Measurements from ENCODE around the gene PIF1. TPM values are rescaled to one million over a fixed set of nuclear protein-coding genes. Genes with fewer than 3 reads are reported as not detected.

PIF1 gene
- total and polyA plus RNA-seq, 2 of the 4 experiments (the other 2 are of a cell fraction), result 3.9 to 19.9 TPM

DNA sequence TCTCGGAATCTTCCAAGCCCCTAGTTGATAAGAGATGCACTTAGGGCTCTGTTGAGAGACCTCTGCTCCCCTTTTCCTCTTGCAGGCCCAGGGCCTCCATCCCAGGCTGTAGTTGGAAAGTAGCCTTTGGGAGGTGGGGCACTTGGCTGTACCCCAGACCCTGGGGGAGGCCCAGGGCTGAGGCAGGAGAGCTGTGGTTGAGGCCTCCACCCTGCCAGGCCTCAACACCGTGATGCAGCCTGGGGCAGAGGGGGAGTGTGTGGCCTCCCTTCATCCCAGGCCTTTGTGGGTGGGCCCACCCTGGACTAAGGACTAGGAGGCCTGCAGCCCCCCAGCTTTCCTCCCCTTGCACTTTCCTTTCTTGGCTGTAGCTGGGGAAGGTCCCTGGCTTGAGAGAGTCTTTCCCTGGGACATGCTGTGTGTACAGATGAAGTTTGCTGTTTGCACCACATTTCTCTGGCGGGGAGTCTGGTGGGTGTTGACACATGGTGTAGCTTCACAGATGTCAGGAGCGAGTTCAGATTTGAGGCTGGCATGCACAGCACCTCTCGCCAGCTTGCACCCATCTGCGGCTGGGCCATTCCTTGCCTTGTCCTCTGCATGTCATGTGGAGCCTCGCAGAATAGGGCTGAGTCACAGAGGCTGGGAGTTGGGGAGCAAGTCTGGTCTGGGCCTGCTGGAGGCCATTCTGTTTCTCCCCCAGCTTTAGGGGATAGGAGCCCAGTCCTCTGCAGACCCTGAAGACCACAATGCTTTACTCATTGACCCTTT, 29.9 kb upstream of the PIF1 start:
- Histone ChIP-seq H3K4me3 (ENCODE audit: insufficient read depth, low read depth, low read length) (no peak overlapping the region), H4K91ac (ENCODE audit: insufficient read depth, low read depth, low read length) (peak overlapping the region; percentile 99), H3K23ac (ENCODE audit: low read depth, low read length) (peak overlapping the region; percentile 94; the same call in 1 of the 2 replicates), H3K18ac (ENCODE audit: low read depth, low read length) (peak overlapping the region; percentile 75), H3K14ac (replicated peaks; ENCODE audit: low read depth, low read length) (peak overlapping the region; percentile 87), H4K20me1 (ENCODE audit: insufficient read depth, low read length) (peaks cover 42% of the 10 kb centered on the region), H2BK120ac (ENCODE audit: low read depth, low read length) (peak overlapping the region; percentile 88), H3K9ac (ENCODE audit: low read depth, low read length) (peak overlapping the region; percentile 49), H4K5ac (ENCODE audit: low read depth, low read length) (peak overlapping the region; percentile 65), H3K56ac (ENCODE audit: extremely low read depth, insufficient read depth, low read length) (peak overlapping the region; percentile 53; the same call in 1 of the 2 replicates), H2AFZ (replicated peaks; ENCODE audit: low read length, poor library complexity) (peak overlapping the region; percentile 24), H3K79me1 (ENCODE audit: low read depth in 1 of 2, low read length in 2 of 2) (peaks cover 61 to 89% of the 10 kb centered on the region in 2 experiments), H3K27me3 (ENCODE audit: control insufficient read depth, insufficient read depth, low read length) (no peaks in the 10 kb centered on the region), H3K4me1 (ENCODE audit: control insufficient read depth, insufficient read depth, low read length) (peaks cover 72% of the 10 kb centered on the region), H2AK5ac (ENCODE audit: low read depth, low read length) (peak overlapping the region; percentile 98), H4K8ac (ENCODE audit: low read depth in 2 of 2, low read length in 2 of 2) (peak overlapping the region; percentile 41 to 77; a peak in 3 of 4 replicates), H2BK15ac (ENCODE audit: low read depth, low read length) (peak overlapping the region; percentile 85; the same call in 2 of the 3 replicates), H3K36me3 (ENCODE audit: control insufficient read depth, insufficient read depth, low read length) (peaks cover 66% of the 10 kb centered on the region), H2BK20ac (ENCODE audit: low read depth, low read length) (peak overlapping the region; percentile 92), H3K9me3 (ENCODE audit: control insufficient read depth, insufficient read depth, low read length) (no peaks in the 10 kb centered on the region), H3K4ac (ENCODE audit: low read depth, low read length) (peak overlapping the region; percentile 99), H3K9me1 (ENCODE audit: insufficient read depth, low read length) (peaks cover 62% of the 10 kb centered on the region), H2BK5ac (ENCODE audit: low read depth, low read length, poor library complexity, severe bottlenecking) (peak overlapping the region; percentile 98), H3K27ac (ENCODE audit: insufficient read depth, low read length) (peak overlapping the region; percentile 96), H3K4me2 (ENCODE audit: low read depth, low read length) (no peak overlapping the region), H2AK9ac (replicated peaks; ENCODE audit: low read depth, low read length, poor library complexity) (peak overlapping the region; percentile 100)
- TF ChIP-seq BHLHE40 (IDR thresholded peaks at IDR 0.05; ENCODE audit: low read depth, low read length) (no peak), RAD21 (IDR thresholded peaks at IDR 0.05; ENCODE audit: low read length) (peak; percentile 15; the same call in 1 of the 2 replicates)
- TF ChIP-seq, protein P1, sequence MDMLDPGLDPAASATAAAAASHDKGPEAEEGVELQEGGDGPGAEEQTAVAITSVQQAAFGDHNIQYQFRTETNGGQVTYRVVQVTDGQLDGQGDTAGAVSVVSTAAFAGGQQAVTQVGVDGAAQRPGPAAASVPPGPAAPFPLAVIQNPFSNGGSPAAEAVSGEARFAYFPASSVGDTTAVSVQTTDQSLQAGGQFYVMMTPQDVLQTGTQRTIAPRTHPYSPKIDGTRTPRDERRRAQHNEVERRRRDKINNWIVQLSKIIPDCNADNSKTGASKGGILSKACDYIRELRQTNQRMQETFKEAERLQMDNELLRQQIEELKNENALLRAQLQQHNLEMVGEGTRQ (IDR thresholded peaks at IDR 0.05; ENCODE audit: low read depth, low read length), result peak; percentile 35; the same call in 1 of the 2 replicates
- DNase-seq (peak; percentile 65), ATAC-seq (ENCODE audit: low read depth) (peak; percentile 19)
- WGBS, 2 experiments (ENCODE audit: extremely low coverage in 2 of 2, insufficient read length in 1 of 2), result 0% methylated on average over 2 of the region's 7 CpGs; no CpG with 5 or more reads in 1 of the 2 experiments
- dilution Hi-C loops (cut with HindIII; ENCODE audit: low sequenced_read_pairs, unreplicated experiment) (no loop called here), in situ Hi-C loops (cut with MboI; ENCODE audit: low sequenced_read_pairs) (no loop called here), intact Hi-C loops (cut with micrococcal nuclease) (loop anchor here (5.0 kb wide), 1 partner anchor 132 kb away; the partner anchor contains the start of gene SPG21)
- POLR2A ChIA-PET (ENCODE audit: unreplicated experiment), result interaction anchor here (0.5 kb wide), 1 partner anchor 58 kb away, joined by 4 read pairs; no protein-coding TSS in a partner anchor
- no TSS peak for BruUV-seq (replicated peaks)
- CTCF ChIA-PET, result interaction anchor here (1.0 to 1.4 kb wide), 2 partner anchors 14 to 27 kb away, joined by 3 read pairs; no protein-coding TSS in a partner anchor

All from IMR-90 (cell line).